Endodermal cell (in vitro differentiated cells): ENCODE measurements around the gene OPRD1. TPM values are rescaled to one million over a fixed set of nuclear protein-coding genes. Genes with fewer than 3 reads are reported as not detected.

Source experiments
- DNase-seq: peaks from one replicate; pipeline ENCODE4 v3.0.0-alpha.2; 2017
- H3K27ac ChIP-seq: 2 replicates; pipeline ENCODE4 v1.5.1; 2013; ENCODE audit warnings: mild to moderate bottlenecking, low read depth, low read length, moderate library complexity
- H3K27me3 ChIP-seq: 2 replicates; pipeline ENCODE4 v1.6.1; 2013; ENCODE audit warnings: mild to moderate bottlenecking, low read length, moderate library complexity; ENCODE audit not compliant: insufficient read depth, control insufficient read depth, poor library complexity, severe bottlenecking
- H3K36me3 ChIP-seq: 2 replicates; pipeline ENCODE4 v1.7.0; 2013; ENCODE audit warnings: mild to moderate bottlenecking, low read length, moderate library complexity; ENCODE audit not compliant: control insufficient read depth, insufficient read depth
- H3K4me1 ChIP-seq: one replicate; pipeline ENCODE4 v1.7.0; 2013; ENCODE audit warnings: low read length; ENCODE audit not compliant: control insufficient read depth, insufficient read depth
- H3K4me3 ChIP-seq: 2 replicates; pipeline ENCODE4 v1.5.1; 2013; ENCODE audit warnings: mild to moderate bottlenecking, low read length, moderate library complexity
- H3K9ac ChIP-seq: 2 replicates; pipeline ENCODE4 v1.6.1; 2013; ENCODE audit warnings: mild to moderate bottlenecking, low read length, moderate library complexity; ENCODE audit not compliant: poor library complexity, severe bottlenecking; ENCODE audit errors: extremely low read depth
- H3K9me3 ChIP-seq: 2 replicates; pipeline ENCODE4 v1.6.1; 2013; ENCODE audit warnings: mild to moderate bottlenecking, low read length, moderate library complexity; ENCODE audit not compliant: control insufficient read depth
- H3K27ac Mint-ChIP-seq: 2 replicates; pipeline ENCODE4 v1.8.0; 2020; ENCODE audit warnings: mixed read lengths
- H3K27me3 Mint-ChIP-seq: 2 replicates; pipeline ENCODE4 v1.8.0; 2021; ENCODE audit warnings: mild to moderate bottlenecking, mixed read lengths; ENCODE audit not compliant: insufficient read depth
- H3K36me3 Mint-ChIP-seq: 2 replicates; pipeline ENCODE4 v1.8.0; 2020; ENCODE audit warnings: low read depth, mixed read lengths
- H3K4me1 Mint-ChIP-seq: 2 replicates; pipeline ENCODE4 v1.8.0; 2020; ENCODE audit warnings: mixed read lengths
- H3K4me3 Mint-ChIP-seq: 2 replicates; pipeline ENCODE4 v1.8.0; 2020; ENCODE audit warnings: mild to moderate bottlenecking, moderate library complexity, mixed read lengths
- H3K9me3 Mint-ChIP-seq: 2 replicates; pipeline ENCODE4 v1.8.0; 2020; ENCODE audit warnings: mild to moderate bottlenecking, mixed read lengths
- WGBS, 2 experiments: methylation state at CpG; one replicate each; pipeline versions ENCODE4 v1.1.5 to v1.1.7; 2013; ENCODE audit warnings: missing lambda C conversion rate in 2 of 2, mixed read lengths in 1 of 2; ENCODE audit not compliant: insufficient coverage in 1 of 2, insufficient read length in 1 of 2; 5-methylcytosine and 5-hydroxymethylcytosine counted together
- total RNA-seq, 2 donors: library from RNA; stranded (reverse); fragmentation: NEBNext Ultra II Directional in 1 of 2; extraction: Animal tissue kit (Norgen Biotek cat#: 25700) in 1 of 2; gene quantifications; 2 replicates in 1 of 2; 3 replicates in 1 of 2; pipeline ENCODE4 v1.2.1, GENCODE V29; 2021
- TF ChIP-seq, protein P1 (sequence below): fragments of 200-600 bp; sonication (generic); conservative IDR thresholded peaks from 2 replicates; pipeline ENCODE4 v1.5.0; 2021; ENCODE audit warnings: antibody characterized with exemption, mild to moderate bottlenecking

Gene OPRD1
- total RNA-seq, 2 donors from 2014 or later: 0.55 to 0.75 TPM

GRCh38 chr1:28813931-28814465 lies 2.0 kb downstream of the OPRD1 start:
- Mint-ChIP-seq H3K9me3 (no peaks in the 10 kb centered on the region), H3K4me3 (no peak overlapping the region), H3K4me1 (peaks cover 6% of the 10 kb centered on the region), H3K27me3 (peaks cover 56% of the 10 kb centered on the region), H3K36me3 (no peaks in the 10 kb centered on the region), H3K27ac (no peak overlapping the region)
- 91 to 93% methylated on average over 10 to 15 of the region's 15 CpGs for WGBS, 2 experiments
- peaks cover 54% of the 10 kb centered on the region for H3K27me3 ChIP-seq
- DNase-seq: no peak
- H3K27ac ChIP-seq: no peak overlapping the region
- no peaks in the 10 kb centered on the region for H3K36me3 ChIP-seq
- H3K4me3 ChIP-seq: no peak overlapping the region
- H3K4me1 ChIP-seq: no peaks in the 10 kb centered on the region
- peaks cover 7% of the 10 kb centered on the region for H3K9me3 ChIP-seq
- no peak overlapping the region for H3K9ac ChIP-seq
- TF ChIP-seq, protein P1, sequence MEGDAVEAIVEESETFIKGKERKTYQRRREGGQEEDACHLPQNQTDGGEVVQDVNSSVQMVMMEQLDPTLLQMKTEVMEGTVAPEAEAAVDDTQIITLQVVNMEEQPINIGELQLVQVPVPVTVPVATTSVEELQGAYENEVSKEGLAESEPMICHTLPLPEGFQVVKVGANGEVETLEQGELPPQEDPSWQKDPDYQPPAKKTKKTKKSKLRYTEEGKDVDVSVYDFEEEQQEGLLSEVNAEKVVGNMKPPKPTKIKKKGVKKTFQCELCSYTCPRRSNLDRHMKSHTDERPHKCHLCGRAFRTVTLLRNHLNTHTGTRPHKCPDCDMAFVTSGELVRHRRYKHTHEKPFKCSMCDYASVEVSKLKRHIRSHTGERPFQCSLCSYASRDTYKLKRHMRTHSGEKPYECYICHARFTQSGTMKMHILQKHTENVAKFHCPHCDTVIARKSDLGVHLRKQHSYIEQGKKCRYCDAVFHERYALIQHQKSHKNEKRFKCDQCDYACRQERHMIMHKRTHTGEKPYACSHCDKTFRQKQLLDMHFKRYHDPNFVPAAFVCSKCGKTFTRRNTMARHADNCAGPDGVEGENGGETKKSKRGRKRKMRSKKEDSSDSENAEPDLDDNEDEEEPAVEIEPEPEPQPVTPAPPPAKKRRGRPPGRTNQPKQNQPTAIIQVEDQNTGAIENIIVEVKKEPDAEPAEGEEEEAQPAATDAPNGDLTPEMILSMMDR: no peak

GRCh38 chr1:28815533-28816185 lies 3.7 kb downstream of the OPRD1 start:
- peaks cover 43% of the 10 kb centered on the region for H3K27me3 Mint-ChIP-seq
- no peaks in the 10 kb centered on the region for H3K9me3 Mint-ChIP-seq
- Histone ChIP-seq H3K36me3 (no peaks in the 10 kb centered on the region), H3K4me3 (no peak overlapping the region), H3K9ac (no peak overlapping the region), H3K27me3 (peaks cover 43% of the 10 kb centered on the region), H3K9me3 (peaks cover 7% of the 10 kb centered on the region), H3K27ac (no peak overlapping the region), H3K4me1 (no peaks in the 10 kb centered on the region)
- WGBS, 2 experiments: 76 to 80% methylated on average over 11 to 12 of the region's 12 CpGs
- H3K4me3 Mint-ChIP-seq: no peak overlapping the region
- H3K27ac Mint-ChIP-seq: no peak overlapping the region
- peaks cover 6% of the 10 kb centered on the region for H3K4me1 Mint-ChIP-seq
- TF ChIP-seq, protein P1: no peak
- no peak for DNase-seq
- no peaks in the 10 kb centered on the region for H3K36me3 Mint-ChIP-seq

GRCh38 chr1:28817133-28817532 lies 5.2 kb downstream of the OPRD1 start:
- no peaks in the 10 kb centered on the region for H3K36me3 Mint-ChIP-seq
- WGBS, 2 experiments: 84 to 94% methylated on average over 7 of the region's 7 CpGs
- DNase-seq: no peak
- H3K36me3 ChIP-seq: no peaks in the 10 kb centered on the region
- no peak overlapping the region for H3K27ac ChIP-seq
- H3K4me1 ChIP-seq: no peaks in the 10 kb centered on the region
- H3K27me3 Mint-ChIP-seq: peaks cover 32% of the 10 kb centered on the region
- peaks cover 7% of the 10 kb centered on the region for H3K9me3 ChIP-seq
- TF ChIP-seq, protein P1: no peak
- no peak overlapping the region for H3K4me3 Mint-ChIP-seq
- peaks cover 6% of the 10 kb centered on the region for H3K4me1 Mint-ChIP-seq
- H3K9me3 Mint-ChIP-seq: no peaks in the 10 kb centered on the region
- no peak overlapping the region for H3K9ac ChIP-seq
- H3K27ac Mint-ChIP-seq: no peak overlapping the region
- H3K27me3 ChIP-seq: peaks cover 30% of the 10 kb centered on the region
- H3K4me3 ChIP-seq: no peak overlapping the region
